Ishikawa (cell line): ENCODE measurements around the gene RFX8.

Experiments
- CEBPB ChIP-seq: IDR thresholded peaks from 2 replicates; pipeline ENCODE4 v1.6.1; 2012
- CREB1 ChIP-seq: IDR thresholded peaks from 2 replicates; pipeline ENCODE4 v1.6.1; 2012; ENCODE audit warnings: low read depth
- EGR1 ChIP-seq: IDR thresholded peaks from 2 replicates; pipeline ENCODE4 v1.6.1; 2012
- EP300 ChIP-seq: IDR thresholded peaks from 2 replicates; pipeline ENCODE4 v1.6.1; 2012; ENCODE audit warnings: borderline replicate concordance
- FOXM1 ChIP-seq: IDR thresholded peaks from 2 replicates; pipeline ENCODE4 v1.6.1; 2012; ENCODE audit warnings: low read depth, borderline replicate concordance
- MAX ChIP-seq: IDR thresholded peaks from 2 replicates; pipeline ENCODE4 v1.6.1; 2012
- NFIC ChIP-seq: IDR thresholded peaks from 2 replicates; pipeline ENCODE4 v1.6.1; 2012
- RAD21 ChIP-seq: IDR thresholded peaks from 2 replicates; pipeline ENCODE4 v1.6.1; 2012; ENCODE audit warnings: low read depth
- REST ChIP-seq: IDR thresholded peaks from 2 replicates; pipeline ENCODE4 v1.6.1; 2012; ENCODE audit warnings: low read depth, mild to moderate bottlenecking
- TAF1 ChIP-seq: IDR thresholded peaks from 2 replicates; pipeline ENCODE4 v1.6.1; 2012; ENCODE audit warnings: low read depth, mild to moderate bottlenecking
- TCF12 ChIP-seq: IDR thresholded peaks from 2 replicates; pipeline ENCODE4 v1.6.1; 2012; ENCODE audit warnings: low read depth
- TEAD4 ChIP-seq: IDR thresholded peaks from 2 replicates; pipeline ENCODE4 v1.6.1; 2012
- USF1 ChIP-seq: IDR thresholded peaks from 2 replicates; pipeline ENCODE4 v1.6.1; 2012
- YY1 ChIP-seq: IDR thresholded peaks from 2 replicates; pipeline ENCODE4 v1.6.1; 2012; ENCODE audit warnings: low read depth
- ZBTB7A ChIP-seq: IDR thresholded peaks from 2 replicates; pipeline ENCODE4 v1.6.1; 2012; ENCODE audit warnings: low read depth

Gene RFX8

GRCh38 chr2:101412092-101412694 lies 62.7 kb downstream of the RFX8 start:
- TF ChIP-seq ZBTB7A (no peak), FOXM1 (no peak), USF1 (no peak), REST (no peak), TAF1 (no peak), NFIC (no peak), TCF12 (no peak), RAD21 (no peak), CREB1 (no peak)

- TF ChIP-seq ZBTB7A (no peak), TCF12 (no peak), TEAD4 (no peak), EP300 (no peak), USF1 (no peak), REST (no peak), RAD21 (no peak), TAF1 (no peak), NFIC (no peak), CEBPB (no peak), CREB1 (no peak), EGR1 (no peak), FOXM1 (no peak), MAX (no peak), YY1 (no peak)
Measured at GRCh38 chr2:101410746-101411145, 64.2 kb downstream of the RFX8 start.

- TF ChIP-seq YY1 (no peak), TCF12 (no peak), MAX (no peak), USF1 (no peak), TEAD4 (no peak), TAF1 (no peak), EGR1 (no peak), EP300 (no peak), CEBPB (no peak), NFIC (no peak), ZBTB7A (no peak), CREB1 (no peak), RAD21 (no peak), REST (no peak), FOXM1 (no peak)
Measured at GRCh38 chr2:101410114-101410513, 64.8 kb downstream of the RFX8 start.

GRCh38 chr2:101409699-101410098 lies 65.2 kb downstream of the RFX8 start:
- TF ChIP-seq EP300: no peak
- no peak for TF ChIP-seq TAF1
- TF ChIP-seq YY1: no peak
- no peak for TF ChIP-seq MAX
- TF ChIP-seq NFIC: no peak
- no peak for TF ChIP-seq ZBTB7A
